H1 (cell line): ENCODE results near the gene FARS2. TPM values are rescaled to one million over a fixed set of nuclear protein-coding genes. Genes with fewer than 3 reads are reported as not detected.

Experiments
- CTCF ChIA-PET: fragments of 300-600 bp; sonication (Branson Sonifier 250); formaldehyde crosslinking; loops from one replicate; lab custom pipeline; 2021; ENCODE audit not compliant: partially characterized antibody; lab: Charles Lee
- POLR2A ChIA-PET: fragments of 300-600 bp; sonication (Branson Sonifier 250); formaldehyde crosslinking; loops from one replicate; lab custom pipeline; 2021; ENCODE audit warnings: inconsistent platforms; ENCODE audit not compliant: partially characterized antibody; lab: Charles Lee
- DNase-seq, 2 experiments: peaks; one replicate each; pipeline versions ENCODE4 v3.0.0 to v3.0.0-alpha.2; 2010 to 2022; ENCODE audit warnings: low spot score in 2 of 2, low read depth in 1 of 2, mixed read lengths in 1 of 2
- FAIRE-seq: peaks from 2 replicates; lab custom pipeline; 2011; peaks lifted over from hg19 to GRCh38; lab: Jason Lieb, UNC
- H2AFZ ChIP-seq: 2 replicates; pipeline ENCODE4 v1.8.1; 2012; ENCODE audit warnings: low read length, inconsistent platforms
- H2AK5ac ChIP-seq: 2 replicates; pipeline ENCODE4 v1.6.1; 2013; ENCODE audit warnings: low read depth, low read length
- H2BK120ac ChIP-seq: replicated peaks from 2 replicates; pipeline ENCODE3; 2013; ENCODE audit warnings: low read depth, low read length, inconsistent platforms
- H2BK12ac ChIP-seq: 2 replicates; pipeline ENCODE4 v1.6.1; 2013; ENCODE audit warnings: low read depth, low read length
- H2BK15ac ChIP-seq: 2 replicates; pipeline ENCODE4 v1.6.1; 2013; ENCODE audit warnings: low read length
- H2BK20ac ChIP-seq: 2 replicates; pipeline ENCODE4 v1.6.1; 2013; ENCODE audit warnings: low read length
- H2BK5ac ChIP-seq: 2 replicates; pipeline ENCODE4 v1.6.1; 2013; ENCODE audit warnings: low read depth, low read length
- H3K14ac ChIP-seq: 2 replicates; pipeline ENCODE4 v1.6.1; 2013; ENCODE audit warnings: inconsistent platforms; ENCODE audit not compliant: insufficient read length
- H3K18ac ChIP-seq: 2 replicates; pipeline ENCODE4 v1.6.1; 2013; ENCODE audit warnings: low read length; ENCODE audit errors: extremely low read depth
- H3K23ac ChIP-seq: 2 replicates; pipeline ENCODE4 v1.6.1; 2013; ENCODE audit warnings: inconsistent platforms; ENCODE audit not compliant: insufficient read length
- H3K23me2 ChIP-seq: 2 replicates; pipeline ENCODE4 v1.6.1; 2013; ENCODE audit warnings: low read depth, low read length
- H3K27ac ChIP-seq: 2 replicates; pipeline ENCODE4 v1.6.1; 2011; ENCODE audit warnings: low read depth, low read length, inconsistent platforms
- H3K27me3 ChIP-seq, 4 experiments: replicated peaks in 1 of 4; 1 replicate in 1 of 4; 2 replicates in 3 of 4; pipeline versions ENCODE4 v1.6.1 to v1.8.1; 2011 to 2013; ENCODE audit warnings: low read length in 3 of 4, mild to moderate bottlenecking in 3 of 4, inconsistent platforms in 2 of 4, mixed read lengths in 2 of 4, moderate library complexity in 1 of 4; ENCODE audit not compliant: control insufficient read depth in 3 of 4, insufficient read depth in 3 of 4; ENCODE audit errors: extremely low read depth in 1 of 4
- H3K36me3 ChIP-seq, 4 experiments: 2 replicates each; pipeline versions ENCODE4 v1.6.1 to v1.8.1; 2011 to 2013; ENCODE audit warnings: mild to moderate bottlenecking in 4 of 4, low read length in 3 of 4, moderate library complexity in 2 of 4, control low read depth in 1 of 4, inconsistent platforms in 1 of 4; ENCODE audit not compliant: insufficient read depth in 4 of 4, control insufficient read depth in 2 of 4
- H3K4ac ChIP-seq: replicated peaks from 2 replicates; pipeline ENCODE3; 2013; ENCODE audit warnings: low read length, low read depth, mixed read lengths, inconsistent platforms; ENCODE audit not compliant: insufficient read length
- H3K4me1 ChIP-seq, 4 experiments: replicated peaks in 1 of 4; 1 replicate in 1 of 4; 2 replicates in 3 of 4; pipeline versions ENCODE4 v1.6.1 to v1.8.1; 2011 to 2013; ENCODE audit warnings: low read length in 3 of 4, inconsistent platforms in 2 of 4, mixed read lengths in 1 of 4; ENCODE audit not compliant: insufficient read depth in 4 of 4, control insufficient read depth in 3 of 4
- H3K4me2 ChIP-seq, 2 experiments: 2 replicates each; pipeline versions ENCODE4 v1.6.1 to v1.8.1; 2011 to 2013; ENCODE audit warnings: low read depth in 2 of 2, low read length in 2 of 2, control low read depth in 1 of 2, inconsistent platforms in 1 of 2, mild to moderate bottlenecking in 1 of 2; ENCODE audit not compliant: insufficient read depth in 1 of 2
- H3K4me3 ChIP-seq, 4 experiments: fragments of 200-600, 300-600 bp in 1 of 4; sonication (generic), shearing (Covaris generic), sonication (Bioruptor Twin) in 1 of 4; 2 replicates each; pipeline versions ENCODE4 v1.5.1 to v1.8.1; 2011 to 2016; ENCODE audit warnings: low read length in 4 of 4, low read depth in 3 of 4, control low read depth in 2 of 4, inconsistent platforms in 2 of 4, mild to moderate bottlenecking in 2 of 4, mixed read lengths in 1 of 4, moderate library complexity in 1 of 4; ENCODE audit not compliant: insufficient read depth in 2 of 4; ENCODE audit errors: extremely low read depth in 1 of 4
- H3K56ac ChIP-seq: replicated peaks from 2 replicates; pipeline ENCODE3; 2013; ENCODE audit warnings: low read depth, mild to moderate bottlenecking, mixed read lengths, low read length, inconsistent platforms; ENCODE audit not compliant: insufficient read length
- H3K79me1 ChIP-seq: 2 replicates; pipeline ENCODE4 v1.6.1; 2013; ENCODE audit warnings: low read depth, low read length, control low read depth
- H3K79me2 ChIP-seq, 2 experiments: 2 replicates each; pipeline versions ENCODE4 v1.6.1 to v1.8.1; 2012 to 2013; ENCODE audit warnings: low read length in 2 of 2, mild to moderate bottlenecking in 2 of 2, inconsistent platforms in 1 of 2; ENCODE audit not compliant: insufficient read depth in 2 of 2, control insufficient read depth in 1 of 2
- H3K9ac ChIP-seq, 4 experiments: replicated peaks in 1 of 4; 1 replicate in 1 of 4; 2 replicates in 3 of 4; pipeline versions ENCODE4 v1.6.1 to v1.8.1; 2011 to 2013; ENCODE audit warnings: low read depth in 3 of 4, low read length in 3 of 4, control low read depth in 2 of 4, mild to moderate bottlenecking in 2 of 4, moderate library complexity in 2 of 4, inconsistent platforms in 1 of 4; ENCODE audit errors: extremely low read depth in 1 of 4
- H3K9me3 ChIP-seq, 2 experiments: 2 replicates each; pipeline versions ENCODE4 v1.6.1 to v1.8.1; 2012 to 2013; ENCODE audit warnings: mild to moderate bottlenecking in 2 of 2, moderate library complexity in 2 of 2, control low read depth in 1 of 2, inconsistent platforms in 1 of 2, low read depth in 1 of 2, low read length in 1 of 2, mixed read lengths in 1 of 2; ENCODE audit not compliant: insufficient read depth in 2 of 2
- H4K20me1 ChIP-seq, 2 experiments: replicated peaks in 1 of 2; 2 replicates each; pipeline versions ENCODE3 to v1.8.1; 2011 to 2013; ENCODE audit warnings: inconsistent platforms in 2 of 2, low read length in 2 of 2, mild to moderate bottlenecking in 1 of 2; ENCODE audit not compliant: insufficient read depth in 2 of 2, control insufficient read depth in 1 of 2
- H4K5ac ChIP-seq: 2 replicates; pipeline ENCODE4 v1.6.1; 2013; ENCODE audit warnings: low read length, low read depth, mixed read lengths, inconsistent platforms; ENCODE audit not compliant: insufficient read length
- H4K8ac ChIP-seq: 2 replicates; pipeline ENCODE4 v1.8.0; 2013; ENCODE audit warnings: mild to moderate bottlenecking, moderate library complexity, low read length, inconsistent platforms; ENCODE audit not compliant: insufficient read depth; ENCODE audit errors: extremely low read depth
- H4K91ac ChIP-seq: replicated peaks from 2 replicates; pipeline ENCODE3; 2013; ENCODE audit warnings: low read length, mixed read lengths, inconsistent platforms; ENCODE audit not compliant: insufficient read length
- BRCA1 ChIP-seq: IDR thresholded peaks from 2 replicates; pipeline ENCODE4 v1.6.1; 2012; ENCODE audit warnings: low read depth, low read length, improper control_type of control experiment
- CHD2 ChIP-seq: IDR thresholded peaks from 2 replicates; pipeline ENCODE4 v1.6.1; 2012; ENCODE audit warnings: low read length, improper control_type of control experiment
- EGR1 ChIP-seq: IDR thresholded peaks from 2 replicates; pipeline ENCODE4 v1.6.1; 2011; ENCODE audit warnings: low read depth, low read length, borderline replicate concordance
- JUND ChIP-seq: IDR thresholded peaks from 2 replicates; pipeline ENCODE4 v1.6.1; 2011; ENCODE audit warnings: mild to moderate bottlenecking, improper control_type of control experiment, low read length
- KDM5A ChIP-seq: fragments of 200-600 bp; IDR thresholded peaks from 2 replicates; pipeline ENCODE4 v1.7.1; 2012; ENCODE audit warnings: mild to moderate bottlenecking, low read length, inconsistent platforms, mixed read lengths
- MAFK ChIP-seq: IDR thresholded peaks from 2 replicates; pipeline ENCODE4 v1.6.1; 2012; ENCODE audit warnings: low read depth, mild to moderate bottlenecking, improper control_type of control experiment, low read length
- NANOG ChIP-seq: IDR thresholded peaks from 2 replicates; pipeline ENCODE4 v1.6.1; 2011; ENCODE audit warnings: low read length, low read depth, mild to moderate bottlenecking, inconsistent platforms; ENCODE audit not compliant: insufficient read depth, poor library complexity, severe bottlenecking
- POLR2AphosphoS5 ChIP-seq: IDR thresholded peaks from 2 replicates; pipeline ENCODE4 v1.6.1; 2011; ENCODE audit warnings: low read depth, low read length
- RBBP5 ChIP-seq: IDR thresholded peaks from 2 replicates; pipeline ENCODE4 v1.7.1; 2012; ENCODE audit warnings: low read depth, mild to moderate bottlenecking, inconsistent platforms, low read length, moderate library complexity, borderline replicate concordance
- RFX5 ChIP-seq: IDR thresholded peaks from 2 replicates; pipeline ENCODE4 v1.6.1; 2011; ENCODE audit warnings: low read depth, low read length, improper control_type of control experiment, borderline replicate concordance
- SP1 ChIP-seq: IDR thresholded peaks from 2 replicates; pipeline ENCODE4 v1.6.1; 2011; ENCODE audit warnings: low read depth, low read length
- TAF7 ChIP-seq: optimal IDR thresholded peaks from 2 replicates; pipeline ENCODE3; 2011; ENCODE audit warnings: low read depth, mild to moderate bottlenecking, inconsistent platforms, low read length, moderate library complexity, borderline replicate concordance
- WGBS, 2 experiments: shearing (Covaris generic) in 1 of 2; methylation state at CpG; one replicate each; pipeline versions ENCODE4 v1.1.6 to v1.1.7; 2013 to 2015; ENCODE audit warnings: low lambda C conversion rate in 2 of 2, mixed read lengths in 2 of 2, inconsistent platforms in 1 of 2, low coverage in 1 of 2, missing lambda C conversion rate in 1 of 2; ENCODE audit not compliant: insufficient replicate concordance in 2 of 2, insufficient coverage in 1 of 2, insufficient read length in 1 of 2; ENCODE audit errors: extremely low coverage in 1 of 2, missing lambda C conversion rate in 1 of 2; 5-methylcytosine and 5-hydroxymethylcytosine counted together
- polyA plus RNA-seq, 7 experiments: library from polyadenylated mRNA; depleted of rRNA in 3 of 7; stranded (reverse) in 5 of 7; unstranded in 2 of 7; fragments of >200 nt in 5 of 7; fragments of 200-250 nt in 2 of 7; gene quantifications; 1 replicate in 5 of 7; 2 replicates in 1 of 7; 4 replicates in 1 of 7; pipeline versions ENCODE4 v1.2.1 to v1.2.3, GENCODE V29; 2011 to 2013; ENCODE audit warnings: missing spikeins in 2 of 7, mixed read lengths in 2 of 7
- total RNA-seq: library from RNA; stranded (reverse); fragmentation: NEBNext Ultra II Directional; extraction: Animal tissue kit (Norgen Biotek cat#: 25700); gene quantifications from 2 replicates; pipeline ENCODE4 v1.2.1, GENCODE V29; 2021

The FARS2 gene
- total and polyA plus RNA-seq, 2 of the 8 experiments (the other 6 are each of a cell fraction or from before 2014, with no cell fraction given): 11.7 to 14.4 TPM

DNA sequence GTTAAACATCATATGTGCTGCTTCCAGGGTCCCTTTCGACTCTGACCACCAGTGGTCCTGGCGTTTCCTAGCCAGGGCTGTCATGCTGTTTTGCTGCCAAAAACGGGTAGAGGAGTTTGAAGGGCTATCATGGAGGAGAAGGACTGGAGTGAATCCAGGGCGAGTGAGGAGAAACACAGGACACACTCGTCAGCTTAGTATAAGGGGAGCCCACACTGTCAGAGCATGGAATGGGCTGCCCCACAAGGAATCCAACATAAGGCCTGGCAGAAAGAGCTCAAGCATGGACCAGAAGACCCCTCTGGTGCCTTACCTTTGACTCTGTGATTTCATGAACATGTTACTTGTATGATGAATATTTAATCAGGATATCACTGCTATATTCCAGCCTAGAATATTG lies 498.3 kb downstream of the FARS2 start:
- H3K79me1 ChIP-seq: no peaks in the 10 kb centered on the region
- TF ChIP-seq MAFK (no peak), JUND (no peak), CHD2 (no peak), RFX5 (no peak), EGR1 (no peak), KDM5A (no peak), SP1 (no peak), POLR2AphosphoS5 (no peak), BRCA1 (no peak), TAF7 (no peak), NANOG (no peak), RBBP5 (no peak)
- H3K4me2 ChIP-seq: no peak overlapping the region
- no peak overlapping the region for H3K56ac ChIP-seq
- FAIRE-seq (no peak), DNase-seq (no peak)
- H3K36me3 ChIP-seq: no peaks in the 10 kb centered on the region
- H3K23ac ChIP-seq: no peak overlapping the region
- H2BK5ac ChIP-seq: no peak overlapping the region
- no peak overlapping the region for H2AFZ ChIP-seq
- no peak overlapping the region for H4K91ac ChIP-seq
- no peaks in the 10 kb centered on the region for H4K20me1 ChIP-seq
- H3K9me3 ChIP-seq: peaks cover 1 to 2% of the 10 kb centered on the region in 2 experiments; a peak in 3 of 4 replicates
- 86% methylated on average over 5 of the region's 5 CpGs; no CpG with 5 or more reads in 1 of the 2 experiments for WGBS, 2 experiments
- no peak overlapping the region for H2BK15ac ChIP-seq
- H3K23me2 ChIP-seq: no peaks in the 10 kb centered on the region
- no peak overlapping the region for H3K4me3 ChIP-seq
- no peaks in the 10 kb centered on the region for H3K79me2 ChIP-seq
- H2AK5ac ChIP-seq: no peak overlapping the region
- POLR2A ChIA-PET: no interaction called here
- peaks cover 0 to 1% (median 0%) of the 10 kb centered on the region in 4 experiments; a peak in 1 of 7 replicates for H3K4me1 ChIP-seq
- H2BK120ac ChIP-seq: no peak overlapping the region
- H4K5ac ChIP-seq: no peak overlapping the region
- no peak overlapping the region for H4K8ac ChIP-seq
- H3K27ac ChIP-seq: no peak overlapping the region
- no peak overlapping the region for H3K4ac ChIP-seq
- H2BK20ac ChIP-seq: no peak overlapping the region
- no peak overlapping the region for H2BK12ac ChIP-seq
- H3K9ac ChIP-seq: no peak overlapping the region
- CTCF ChIA-PET: interaction anchor here (0.9 to 1.3 kb wide), 3 partner anchors 12 to 153 kb away, joined by 3 to 4 read pairs (median 3); no protein-coding TSS in a partner anchor
- H3K18ac ChIP-seq: no peak overlapping the region
- no peaks in the 10 kb centered on the region for H3K27me3 ChIP-seq
- no peak overlapping the region for H3K14ac ChIP-seq
